HG03025 (cell line): ENCODE data around the gene CPPED1.

Experiments
- ATAC-seq: cut with Tn5 transposase; IDR thresholded peaks from one replicate; pipeline ENCODE4 v1.9.1; 2021; ENCODE audit warnings: mild to moderate bottlenecking, moderate library complexity; ENCODE audit not compliant: unreplicated experiment, low FRiP score

CPPED1 gene

DNA sequence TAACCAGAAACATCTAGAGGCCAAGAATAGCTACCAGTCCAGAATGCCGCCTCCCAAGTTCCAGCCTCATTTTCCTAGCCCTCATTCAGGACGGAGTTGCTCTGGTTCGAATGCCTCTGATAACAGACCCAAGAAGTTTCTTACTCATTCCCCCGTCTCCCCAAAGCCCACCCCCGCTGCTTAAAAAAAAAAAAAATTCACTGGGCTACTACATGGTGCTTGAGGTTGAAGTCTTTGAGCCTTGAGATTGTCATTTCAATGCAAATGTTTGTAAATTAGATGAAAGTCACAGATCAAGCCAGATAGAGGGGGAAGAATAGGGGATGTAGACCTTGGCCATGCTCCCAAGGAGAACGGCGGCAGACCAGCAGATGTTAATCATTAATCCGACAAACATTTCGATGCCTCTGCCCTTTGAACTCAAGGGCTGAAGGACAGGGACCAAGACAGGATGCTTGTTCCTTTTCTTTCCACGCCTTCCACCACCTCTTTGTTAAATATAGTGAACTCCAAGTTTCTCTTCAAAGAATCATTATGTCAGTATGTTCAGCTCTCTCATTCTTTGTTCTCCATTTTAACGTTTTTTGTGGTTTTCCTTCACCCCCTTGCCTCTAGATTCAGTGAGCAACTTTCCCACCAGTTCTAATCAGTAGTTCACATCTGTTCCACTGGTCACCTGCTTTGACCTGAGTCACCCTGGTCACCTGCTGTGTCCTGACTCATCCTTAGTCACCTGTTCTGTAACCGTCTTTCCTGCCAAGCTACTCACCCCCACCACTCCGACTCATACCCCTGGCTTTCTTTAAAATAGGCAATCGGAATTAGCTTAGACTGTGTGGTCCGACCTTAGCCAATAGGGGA is 190.3 kb downstream of the CPPED1 start:
- ATAC-seq = no peak

DNA sequence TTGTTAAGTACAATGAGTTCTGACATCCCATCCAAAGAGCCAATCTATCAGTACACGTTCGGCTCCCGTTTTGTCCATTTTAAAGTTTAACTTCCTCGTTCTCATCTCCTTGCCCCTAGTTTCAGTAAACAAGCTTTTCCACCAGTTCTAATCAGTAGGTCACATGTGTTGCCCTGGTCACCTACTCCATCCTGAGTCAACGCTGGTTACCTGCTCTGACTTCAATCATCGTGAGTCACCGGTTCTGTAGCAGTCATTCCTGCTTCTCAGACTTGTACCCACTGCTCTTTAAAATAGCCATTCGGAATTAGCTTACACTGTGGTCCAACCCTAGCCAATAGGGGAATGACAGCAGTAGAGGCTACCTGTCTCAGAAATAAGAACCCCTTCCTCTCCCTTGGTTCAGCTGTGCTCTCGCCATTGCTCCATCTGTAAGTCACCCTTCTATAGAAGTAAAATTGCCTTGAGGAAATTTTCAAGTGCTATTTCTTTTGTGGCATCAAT is 191.0 kb downstream of the CPPED1 start:
- no peak for ATAC-seq

DNA sequence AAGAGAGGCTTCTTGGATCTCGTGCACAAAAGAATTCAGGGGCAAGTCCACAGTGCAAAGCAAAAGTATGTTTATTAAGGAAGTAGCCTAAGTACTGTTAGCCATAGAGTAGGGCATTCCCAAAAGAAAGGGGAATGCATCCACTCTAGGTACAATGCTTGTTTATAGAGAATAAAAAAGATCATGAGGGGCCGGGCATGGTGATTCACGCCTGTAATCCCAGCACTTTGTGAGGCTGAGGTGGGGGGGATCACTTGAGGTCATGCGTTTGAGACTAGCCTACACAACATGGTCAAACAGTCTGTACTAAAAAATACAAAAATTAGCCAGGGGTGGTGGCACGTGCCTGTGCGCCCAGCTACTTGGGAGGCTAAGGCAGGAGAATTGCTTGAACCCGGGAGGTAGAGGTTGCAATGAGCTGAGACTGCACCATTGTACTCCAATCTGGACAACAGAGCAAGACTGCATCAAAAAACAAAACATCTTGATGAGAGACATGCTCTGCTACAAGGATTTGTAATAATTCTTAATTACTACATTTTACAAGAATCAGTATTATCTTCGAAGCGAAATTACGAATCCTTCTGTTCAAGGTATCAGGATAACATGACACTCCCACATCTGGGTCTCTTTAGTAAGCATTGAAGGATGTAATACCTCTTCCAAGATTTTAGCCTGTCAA is 191.6 kb downstream of the CPPED1 start:
- ATAC-seq = no peak

DNA sequence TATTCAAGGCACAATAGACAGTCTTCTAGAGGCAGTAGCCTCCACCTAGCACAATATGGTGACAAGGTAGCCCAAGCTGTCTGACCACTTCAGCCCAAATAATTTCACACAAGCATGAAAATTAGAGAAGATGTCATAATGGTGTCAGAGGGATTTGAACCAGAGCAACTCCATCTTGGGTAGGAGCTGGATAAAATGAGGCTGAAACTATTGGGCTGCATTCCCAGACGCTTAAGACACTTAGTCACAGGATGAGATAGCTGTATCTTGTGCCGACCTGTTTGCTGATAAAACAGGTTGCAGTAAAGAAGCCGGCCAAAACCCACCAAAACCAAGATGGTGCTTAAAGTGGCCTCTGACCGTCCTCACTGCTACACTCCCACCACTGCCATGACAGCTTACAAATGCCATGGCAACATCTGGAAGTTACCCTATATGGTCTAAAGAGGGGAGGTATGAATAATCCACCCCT is 192.6 kb downstream of the CPPED1 start:
- no peak for ATAC-seq

DNA sequence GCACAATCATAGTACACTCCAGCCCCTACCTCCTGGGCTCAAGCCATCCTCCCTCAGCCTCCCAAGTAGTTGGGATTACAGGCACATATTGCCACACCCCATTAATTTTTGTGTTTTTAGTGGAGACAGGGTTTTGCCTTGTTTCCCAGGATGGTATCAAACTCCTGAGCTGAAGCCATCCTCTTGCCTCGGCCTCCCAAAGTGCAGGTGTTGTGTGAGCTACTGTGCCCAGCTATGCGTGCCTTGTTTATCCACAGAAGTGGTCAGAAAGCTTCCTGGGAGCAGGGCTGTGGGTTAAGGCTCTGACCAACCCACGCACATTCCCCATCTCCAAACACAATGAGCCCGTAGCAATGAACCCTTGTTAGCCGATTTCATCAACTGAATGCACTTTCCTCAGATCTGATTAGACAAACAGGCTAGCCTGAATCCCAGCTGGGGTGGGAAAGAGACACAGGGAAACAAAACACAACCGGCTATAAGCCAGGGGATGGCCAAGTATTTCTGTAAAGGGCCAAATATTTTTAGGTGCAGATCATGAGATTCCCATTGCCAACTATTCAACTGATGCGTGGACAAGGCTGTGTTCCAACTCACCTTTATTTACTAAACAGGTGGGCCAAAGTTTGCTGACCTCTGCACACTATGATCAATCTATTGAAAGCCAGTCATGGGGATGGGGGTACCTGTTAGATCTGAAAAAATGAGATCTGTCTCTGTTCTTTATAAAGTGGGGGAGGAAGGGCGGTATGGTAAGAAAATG is 193.6 kb downstream of the CPPED1 start:
- ATAC-seq = no peak
